GM10847 (cell line): ENCODE results near the gene ARID3B.

Experiments
- POLR2A ChIP-seq: IDR thresholded peaks from 2 replicates; pipeline ENCODE4 v1.6.1; 2011; ENCODE audit not compliant: insufficient read length; ENCODE audit errors: extremely low read depth

ARID3B gene

DNA sequence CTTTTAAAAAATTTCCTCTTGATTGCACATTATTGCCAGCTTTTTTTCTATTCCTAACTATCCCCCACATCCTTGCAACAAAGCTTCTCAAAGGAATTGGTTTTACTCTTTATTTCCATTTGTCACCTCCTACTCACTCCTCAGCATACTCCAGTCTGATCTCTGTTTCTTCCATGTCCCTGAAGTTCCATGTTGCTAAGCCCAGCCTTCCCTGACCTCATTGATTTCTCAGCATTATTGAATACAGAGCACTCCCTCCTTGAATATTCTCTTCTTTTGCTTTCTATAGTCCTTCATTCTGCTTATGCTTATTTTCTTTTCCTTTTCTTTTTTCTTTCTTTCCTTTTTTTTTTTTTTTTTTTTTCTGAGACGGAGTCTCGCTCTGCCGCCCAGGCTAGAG, 10.7 kb downstream of the ARID3B start:
- no peak for TF ChIP-seq POLR2A

- TF ChIP-seq POLR2A, result no peak
These were observed 11.9 kb downstream of the ARID3B start for GRCh38 chr15:74552773-74553441.

- no peak for TF ChIP-seq POLR2A
These were observed 14.2 kb downstream of the ARID3B start for GRCh38 chr15:74555192-74555591.

DNA sequence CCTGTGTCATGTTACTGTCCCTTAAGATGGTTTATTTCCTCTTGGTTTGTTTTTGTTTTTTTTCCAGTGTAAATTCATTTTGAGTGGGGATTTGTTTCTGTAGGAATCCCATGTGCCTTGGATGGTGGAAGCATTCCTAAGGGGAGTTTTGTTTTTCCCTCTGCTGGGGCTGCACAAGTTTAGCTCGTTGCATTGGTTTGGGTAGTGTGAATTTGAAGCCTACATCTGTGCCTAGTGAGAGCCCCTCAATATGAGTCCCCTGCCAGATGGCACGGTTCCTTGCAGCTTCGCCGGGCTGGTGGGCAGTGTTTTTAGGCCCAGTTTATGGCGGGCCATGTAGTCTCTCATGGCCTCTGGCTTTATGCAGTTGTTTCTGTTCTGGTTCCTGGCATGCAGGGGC, 17.7 kb downstream of the ARID3B start:
- no peak for TF ChIP-seq POLR2A

DNA sequence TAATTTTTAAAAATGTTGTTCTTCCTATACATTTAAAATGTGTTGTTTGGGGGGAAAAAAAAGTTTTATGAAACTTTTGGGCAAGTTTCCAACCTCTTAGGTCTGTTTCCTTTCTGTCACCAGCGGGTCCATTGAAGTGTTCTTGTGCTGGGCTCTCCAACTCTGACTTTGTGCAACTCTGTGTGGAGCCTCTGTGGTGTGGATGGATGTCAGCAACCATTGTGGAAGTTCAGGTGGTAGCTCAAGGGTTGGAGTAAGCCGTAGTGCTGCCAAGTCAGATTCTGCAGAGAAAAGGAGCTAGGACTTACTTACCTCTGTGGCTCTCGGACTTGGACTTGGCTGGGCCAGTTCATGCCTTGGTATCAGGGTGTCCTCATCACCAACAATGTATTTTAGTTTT, 22.4 kb downstream of the ARID3B start:
- TF ChIP-seq POLR2A, result no peak

DNA sequence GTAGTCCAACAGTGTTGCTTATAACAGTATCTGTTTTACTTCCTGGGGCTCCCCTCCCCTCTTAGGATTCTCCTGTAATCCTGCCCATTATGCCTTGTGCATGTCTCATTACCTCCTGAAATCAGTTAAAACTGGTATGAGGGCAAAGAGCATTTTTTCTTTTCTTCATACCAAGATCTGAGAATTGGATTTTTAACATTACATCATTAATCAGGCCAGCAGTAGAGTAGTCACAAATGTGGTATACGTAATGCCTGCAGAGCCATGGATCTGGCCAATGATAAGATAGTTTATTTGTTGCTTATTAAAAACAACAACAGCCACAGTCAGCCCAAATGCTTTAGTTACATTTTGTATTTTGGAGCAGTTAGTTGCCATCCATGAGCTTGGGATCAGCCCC, 23.2 kb downstream of the ARID3B start:
- no peak for TF ChIP-seq POLR2A

GRCh38 chr15:74565381-74566085, 24.5 kb downstream of the ARID3B start:
- no peak for TF ChIP-seq POLR2A

GRCh38 chr15:74568594-74568993, 27.6 kb downstream of the ARID3B start:
- TF ChIP-seq POLR2A, result no peak

DNA sequence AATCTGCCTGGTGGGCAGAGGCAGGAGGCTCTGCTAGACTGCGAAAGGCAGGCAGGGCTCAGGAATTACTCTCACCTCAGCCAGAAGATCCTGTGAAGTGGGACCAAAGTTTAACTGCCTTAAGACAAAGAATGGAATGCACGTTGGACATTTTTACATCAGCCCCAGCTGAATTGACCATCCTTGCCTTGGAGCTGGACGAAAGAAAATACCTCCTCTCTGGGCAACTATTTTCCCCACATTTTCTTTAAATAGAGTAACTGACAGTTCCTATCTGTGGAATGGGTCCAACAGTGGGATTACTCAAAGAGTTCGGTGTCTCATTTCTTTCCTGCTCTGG, 28.7 kb downstream of the ARID3B start:
- TF ChIP-seq POLR2A, result no peak

- TF ChIP-seq POLR2A, result no peak
These were observed 30.2 kb downstream of the ARID3B start for GRCh38 chr15:74571191-74571590.

DNA sequence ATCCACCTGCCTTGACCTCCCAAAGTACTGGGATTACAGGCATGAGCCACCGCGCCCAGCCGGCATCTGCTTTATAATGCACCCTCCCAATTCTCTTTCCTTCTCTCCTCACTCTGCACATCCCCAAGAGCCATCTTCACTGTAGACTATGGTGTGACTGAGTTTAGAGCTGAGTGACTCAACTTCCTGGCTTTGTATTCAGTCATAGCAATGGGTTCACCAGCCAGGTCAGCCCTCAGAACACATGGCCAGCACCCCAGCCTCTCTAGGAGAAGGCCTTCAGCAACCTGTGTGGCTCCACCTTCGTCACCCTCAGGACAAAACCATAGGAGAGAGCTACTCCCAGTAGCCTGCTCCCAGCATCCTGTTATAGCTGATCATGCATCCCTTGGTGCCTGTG, 33.0 kb downstream of the ARID3B start:
- TF ChIP-seq POLR2A, result no peak

GRCh38 chr15:74578496-74578994, 37.5 kb downstream of the ARID3B start:
- no peak for TF ChIP-seq POLR2A

- TF ChIP-seq POLR2A, result no peak
These were observed 38.0 kb downstream of the ARID3B start for GRCh38 chr15:74579001-74579400.

DNA sequence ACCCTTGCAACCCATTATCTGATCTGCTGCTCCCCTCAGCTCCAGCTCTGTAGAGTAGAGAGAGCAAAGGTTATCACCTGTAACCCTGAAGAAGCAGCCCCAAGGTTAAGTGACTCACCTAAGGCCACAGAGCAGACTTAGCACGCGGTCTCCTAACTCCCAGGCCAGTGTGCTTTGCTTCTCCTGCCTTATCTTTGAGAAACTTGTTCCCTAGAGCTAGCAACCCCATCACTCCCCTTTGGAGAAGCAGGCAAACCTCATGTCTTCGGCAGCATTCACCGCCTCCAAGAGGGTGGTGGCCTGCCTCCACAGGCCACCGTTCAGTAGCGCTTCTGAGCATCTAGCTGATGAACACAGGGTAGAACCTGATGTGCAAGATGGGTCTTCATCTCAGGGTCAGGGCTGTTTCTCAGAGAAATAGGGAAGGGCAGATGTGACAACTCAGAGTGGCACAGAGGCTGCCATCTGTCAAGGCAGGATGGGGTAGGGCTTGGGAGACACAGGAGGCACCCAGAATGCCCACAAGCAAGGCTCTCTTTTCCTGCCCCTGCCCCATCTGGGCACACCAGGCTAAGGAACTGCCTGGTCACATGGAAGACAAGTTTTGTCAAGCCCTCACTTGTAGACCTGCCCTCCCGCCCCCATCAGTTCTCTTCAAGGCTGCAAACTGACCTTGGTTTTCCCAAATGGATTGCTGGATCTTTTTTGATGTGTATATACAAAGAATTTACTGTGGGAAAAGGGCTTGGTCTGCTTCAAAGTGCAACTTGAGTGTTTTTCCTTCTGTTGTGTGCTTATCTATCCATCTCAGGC, 39.7 kb downstream of the ARID3B start:
- TF ChIP-seq POLR2A, result no peak

DNA sequence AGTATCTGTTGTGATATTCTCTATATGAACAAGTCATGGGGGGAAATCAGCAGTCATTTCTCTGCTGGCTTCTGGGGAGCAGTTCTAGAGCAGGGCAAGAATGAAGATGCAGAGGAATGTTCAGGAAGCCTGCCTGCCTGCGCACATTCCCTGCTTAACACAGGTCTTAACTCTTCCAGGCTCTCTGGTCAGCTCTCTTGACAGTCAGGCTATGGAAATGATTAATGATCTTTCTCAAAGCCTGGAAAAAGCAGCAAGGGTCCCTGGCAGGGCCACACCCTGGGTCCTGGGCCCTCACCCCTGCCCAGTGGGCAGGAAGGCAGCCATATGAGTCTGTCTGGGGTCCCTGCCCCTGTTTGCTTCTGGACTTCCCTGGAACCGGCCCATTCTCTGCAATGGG, 43.2 kb downstream of the ARID3B start:
- no peak for TF ChIP-seq POLR2A

DNA sequence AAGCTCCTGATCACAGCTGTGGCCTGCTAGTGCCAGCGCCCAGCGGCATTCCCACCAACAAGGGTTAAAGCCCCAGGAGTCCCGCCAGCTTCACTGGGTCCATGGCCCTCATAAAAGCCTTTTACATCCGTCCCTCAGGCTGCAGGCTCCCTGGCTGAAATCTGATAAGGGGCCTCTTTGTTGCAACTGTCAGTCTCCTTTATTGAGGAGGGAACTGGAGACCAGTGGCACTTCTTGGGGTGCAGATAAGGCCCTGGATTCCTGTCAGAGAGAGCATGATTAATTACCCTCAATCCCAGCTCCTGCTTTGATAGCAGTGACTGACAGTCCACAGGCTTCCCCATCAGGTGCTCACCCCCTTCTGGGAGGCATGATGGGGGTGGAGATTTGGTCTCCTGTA, 43.8 kb downstream of the ARID3B start:
- TF ChIP-seq POLR2A, result no peak
